GM20000 (cell line): Measurements from ENCODE around the gene CPSF6.
"Not testable (repeated sequence)": the region's sequence is repeated elsewhere in the genome, so short reads cannot be mapped to it uniquely, and the experiment has no call there.

ENCODE experiments used
- DNase-seq: peaks from one replicate; pipeline ENCODE4 v3.0.0; 2012; ENCODE audit warnings: low spot score
- CTCF ChIP-seq: IDR thresholded peaks from 2 replicates; pipeline ENCODE4 v1.5.1; 2012; ENCODE audit warnings: mild to moderate bottlenecking, control low read depth; ENCODE audit errors: extremely low read depth, missing control alignments

The CPSF6 gene

DNA sequence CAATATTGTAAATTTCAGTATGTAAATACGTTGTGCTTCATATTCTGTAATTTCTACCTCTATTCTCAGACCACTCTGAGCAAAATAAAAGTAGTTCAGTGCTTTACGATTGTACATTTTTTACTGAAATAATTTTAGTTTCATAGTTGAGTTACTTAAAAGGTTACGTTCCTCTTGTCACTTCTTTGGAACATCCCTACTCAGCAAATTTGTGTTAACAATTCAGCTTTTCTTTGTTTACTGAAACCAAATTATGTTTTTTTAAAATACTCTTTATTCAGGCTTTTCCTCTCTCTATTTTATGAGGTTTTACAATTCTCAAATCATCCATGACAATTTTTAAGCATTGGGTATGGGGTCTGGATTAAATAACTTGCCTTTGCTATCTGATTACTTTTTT lies 25.8 kb downstream of the CPSF6 start:
- no peak for TF ChIP-seq CTCF
- no peak for DNase-seq

GRCh38 chr12:69265633-69266032 lies 26.3 kb downstream of the CPSF6 start:
- DNase-seq = not testable (repeated sequence)

DNA sequence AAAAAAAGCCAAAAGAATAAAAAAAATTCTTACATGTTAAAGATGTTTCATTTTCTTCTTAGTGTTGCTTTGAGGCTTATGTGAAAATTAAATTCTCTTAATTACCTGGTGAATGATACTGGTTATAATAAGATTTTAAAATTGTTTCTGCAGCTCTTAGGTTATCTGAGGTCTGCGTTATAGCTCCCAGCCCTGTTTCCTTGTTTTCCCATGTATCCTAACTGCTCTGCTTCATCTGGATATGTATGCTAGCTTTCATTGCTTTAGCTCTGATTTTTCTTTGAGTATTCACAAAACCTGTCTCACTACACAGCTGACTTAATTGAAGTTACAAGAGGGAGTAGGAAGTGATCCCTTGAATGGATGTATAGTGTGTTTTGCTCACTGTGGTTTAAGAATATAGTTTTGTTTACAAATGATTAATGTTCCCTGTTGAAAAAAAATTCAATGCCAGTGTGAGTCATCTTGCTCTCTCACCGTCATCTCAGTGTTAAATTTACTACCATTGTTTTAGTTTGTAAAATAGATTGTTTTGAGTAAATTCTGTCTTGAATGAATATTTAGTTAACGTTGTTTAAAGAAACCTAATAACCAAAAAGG lies 26.8 kb downstream of the CPSF6 start:
- no peak for DNase-seq
- no peak for TF ChIP-seq CTCF

GRCh38 chr12:69269736-69270135 lies 30.4 kb downstream of the CPSF6 start:
- TF ChIP-seq CTCF = no peak
- no peak for DNase-seq

GRCh38 chr12:69272511-69272910 lies 33.1 kb downstream of the CPSF6 start:
- TF ChIP-seq CTCF = no peak
- no peak for DNase-seq

GRCh38 chr12:69274861-69275260 lies 35.5 kb downstream of the CPSF6 start:
- no peak for DNase-seq
- TF ChIP-seq CTCF = no peak

GRCh38 chr12:69275471-69275891 lies 36.1 kb downstream of the CPSF6 start:
- TF ChIP-seq CTCF = no peak
- DNase-seq = no peak

DNA sequence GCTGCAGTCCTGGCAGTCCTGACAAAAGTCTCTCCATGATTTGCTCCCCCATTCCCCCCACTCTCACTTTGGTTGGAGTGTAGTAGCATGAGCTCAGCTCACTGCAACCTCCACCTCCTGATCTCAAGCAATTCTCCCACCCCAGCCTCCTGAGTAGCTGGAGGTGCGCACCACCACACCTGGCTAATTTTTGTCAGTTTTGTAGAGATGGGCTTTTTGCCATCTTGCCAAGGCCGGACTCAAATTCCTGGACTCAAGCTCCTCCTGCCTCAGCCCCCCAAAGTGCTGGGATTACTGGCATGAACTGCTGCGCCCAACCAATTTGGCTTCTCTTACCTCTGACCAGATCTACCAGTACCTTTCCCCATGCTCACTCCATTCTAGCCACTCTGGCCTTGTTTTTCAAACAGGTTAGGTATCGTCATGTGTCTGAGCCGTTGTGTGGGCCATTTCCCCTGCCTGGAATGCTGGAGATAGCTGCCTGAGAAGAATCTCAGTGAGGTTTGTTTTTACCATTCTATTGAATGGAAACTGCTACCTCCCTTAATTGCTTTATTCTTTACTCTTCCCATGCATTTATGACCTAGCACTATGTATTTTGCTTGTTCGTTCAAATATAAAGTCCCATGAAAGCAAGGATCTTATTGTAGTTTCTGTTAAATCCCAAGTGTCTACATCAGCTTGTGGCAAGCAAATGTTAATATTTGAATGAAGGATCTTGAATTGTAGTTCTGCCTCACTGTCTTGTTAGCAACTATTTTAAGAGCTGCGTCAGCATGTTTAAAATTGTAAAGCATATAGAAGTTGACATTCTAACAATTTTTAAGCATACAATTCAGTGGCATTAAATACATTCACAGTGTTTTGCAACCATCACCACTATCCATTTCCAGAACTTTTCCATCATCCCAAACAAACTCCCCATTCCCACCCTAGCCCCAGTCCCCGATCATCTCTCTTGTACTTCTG lies 39.7 kb downstream of the CPSF6 start:
- DNase-seq = no peak
- TF ChIP-seq CTCF = no peak
